ENCODE data around the gene CELF3. TPM values are rescaled to one million over a fixed set of nuclear protein-coding genes. Genes with fewer than 3 reads are reported as not detected.

Gene CELF3
- total RNA-seq, 2 experiments from 2014 or later: not detected

DNA sequence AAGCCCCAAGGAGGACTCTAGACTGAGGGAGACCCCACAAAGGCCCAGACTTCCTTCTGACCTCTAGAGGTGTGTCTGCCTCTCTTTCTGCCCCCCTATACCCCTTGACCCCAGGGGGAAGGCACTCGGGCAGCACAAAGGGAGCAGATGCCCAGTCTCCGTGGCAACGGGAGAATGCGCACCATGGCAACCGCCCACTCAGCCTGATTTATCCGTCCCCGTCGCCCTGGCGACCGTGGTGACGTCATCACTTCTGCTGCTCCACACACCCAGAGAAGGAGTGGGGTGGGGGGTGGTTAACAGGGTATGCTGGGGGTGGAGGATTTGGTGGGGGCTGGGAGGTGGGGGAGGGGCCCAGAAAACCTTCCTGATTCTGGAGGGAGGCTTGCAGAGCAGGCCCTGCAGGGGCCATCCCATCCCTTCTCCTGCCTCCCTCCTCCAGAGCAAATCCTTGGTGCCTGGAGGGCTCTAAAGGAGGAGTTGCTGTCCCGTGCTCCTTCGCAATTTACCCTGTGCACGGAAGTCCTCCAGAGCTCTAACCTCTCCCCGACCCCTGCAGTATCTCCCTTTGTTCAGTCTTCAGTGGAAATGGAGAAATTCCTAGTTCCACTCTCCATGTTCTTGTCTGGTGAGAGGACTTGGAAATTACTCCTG is 6.3 kb downstream of the CELF3 start:
- H3K27me3 Mint-ChIP-seq: peaks cover 6% of the 10 kb centered on the region
- no peaks in the 10 kb centered on the region for H3K4me1 Mint-ChIP-seq (ENCODE audit: low read depth)
- no peaks in the 10 kb centered on the region for H3K36me3 Mint-ChIP-seq (ENCODE audit: low read depth)
- ATAC-seq: peak; percentile 17
- intact Hi-C loops (cut with micrococcal nuclease): no loop called here
- CTCF ChIA-PET: no interaction called here
- H3K27ac Mint-ChIP-seq: no peak overlapping the region
- TF ChIP-seq, protein P1, sequence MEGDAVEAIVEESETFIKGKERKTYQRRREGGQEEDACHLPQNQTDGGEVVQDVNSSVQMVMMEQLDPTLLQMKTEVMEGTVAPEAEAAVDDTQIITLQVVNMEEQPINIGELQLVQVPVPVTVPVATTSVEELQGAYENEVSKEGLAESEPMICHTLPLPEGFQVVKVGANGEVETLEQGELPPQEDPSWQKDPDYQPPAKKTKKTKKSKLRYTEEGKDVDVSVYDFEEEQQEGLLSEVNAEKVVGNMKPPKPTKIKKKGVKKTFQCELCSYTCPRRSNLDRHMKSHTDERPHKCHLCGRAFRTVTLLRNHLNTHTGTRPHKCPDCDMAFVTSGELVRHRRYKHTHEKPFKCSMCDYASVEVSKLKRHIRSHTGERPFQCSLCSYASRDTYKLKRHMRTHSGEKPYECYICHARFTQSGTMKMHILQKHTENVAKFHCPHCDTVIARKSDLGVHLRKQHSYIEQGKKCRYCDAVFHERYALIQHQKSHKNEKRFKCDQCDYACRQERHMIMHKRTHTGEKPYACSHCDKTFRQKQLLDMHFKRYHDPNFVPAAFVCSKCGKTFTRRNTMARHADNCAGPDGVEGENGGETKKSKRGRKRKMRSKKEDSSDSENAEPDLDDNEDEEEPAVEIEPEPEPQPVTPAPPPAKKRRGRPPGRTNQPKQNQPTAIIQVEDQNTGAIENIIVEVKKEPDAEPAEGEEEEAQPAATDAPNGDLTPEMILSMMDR (IDR thresholded peaks at IDR 0.05): no peak
- H3K4me3 Mint-ChIP-seq: no peak overlapping the region
- POLR2A ChIA-PET: no interaction called here
- peak; percentile 59 for DNase-seq
- no peaks in the 10 kb centered on the region for H3K9me3 Mint-ChIP-seq

DNA sequence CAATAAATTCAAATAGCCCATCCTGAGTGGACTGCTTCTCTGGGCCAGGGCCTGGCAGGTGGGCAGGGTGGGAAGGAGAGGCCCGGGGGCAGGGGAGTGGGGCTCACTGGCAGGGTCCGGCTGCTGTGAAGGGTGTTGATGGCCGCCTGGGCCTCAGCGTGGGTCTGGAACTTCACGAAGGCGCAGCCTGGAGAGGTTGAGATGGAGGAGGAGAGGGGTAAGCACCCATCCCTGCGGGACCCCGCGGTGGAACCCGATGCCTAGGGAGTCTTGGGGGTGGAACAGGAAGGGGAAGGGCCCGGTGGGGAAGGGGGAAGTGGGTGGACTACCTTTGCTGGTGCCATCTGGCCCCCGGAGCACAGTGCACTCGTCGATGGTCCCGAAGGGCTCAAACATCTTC is 7.7 kb downstream of the CELF3 start:
- Mint-ChIP-seq H3K9me3 (no peaks in the 10 kb centered on the region), H3K27me3 (no peaks in the 10 kb centered on the region), H3K36me3 (ENCODE audit: low read depth) (no peaks in the 10 kb centered on the region), H3K27ac (no peak overlapping the region), H3K4me1 (ENCODE audit: low read depth) (no peaks in the 10 kb centered on the region), H3K4me3 (no peak overlapping the region)
- DNase-seq: no peak
- intact Hi-C loops (cut with micrococcal nuclease): no loop called here
- ChIA-PET POLR2A (interaction anchor here (0.9 kb wide), 1 partner anchor 49 kb away, joined by 3 read pairs; no protein-coding TSS in a partner anchor), CTCF (interaction anchor here (0.6 kb wide), 1 partner anchor 47 kb away, joined by 3 read pairs; no protein-coding TSS in a partner anchor)
- ATAC-seq: no peak
- TF ChIP-seq, protein P1 (IDR thresholded peaks at IDR 0.05): no peak

DNA sequence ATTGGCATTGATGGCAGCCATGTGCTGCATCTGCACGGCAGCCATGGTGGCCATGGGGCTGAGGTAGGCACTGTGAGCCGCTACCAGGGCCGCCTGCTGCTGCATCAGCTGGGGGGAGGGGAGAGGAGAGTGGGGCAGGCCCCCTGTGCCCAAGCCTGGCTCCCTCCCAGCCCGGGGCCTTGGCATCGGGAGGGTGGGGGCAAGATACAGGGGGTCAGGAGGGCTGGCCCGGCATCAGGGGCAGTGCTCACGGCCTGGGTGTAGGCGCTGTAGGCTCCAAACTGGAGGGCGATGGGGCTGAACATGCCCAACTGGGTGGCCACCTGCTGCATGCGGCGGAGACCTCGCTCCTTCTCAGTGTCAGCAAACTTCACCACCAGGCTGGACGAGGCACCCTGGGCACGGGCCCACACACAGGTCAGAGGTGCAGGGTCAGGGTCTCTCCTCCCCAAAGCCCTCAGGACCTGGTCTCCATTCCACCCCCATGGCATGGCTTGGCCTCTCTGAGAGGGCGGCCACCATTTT is 9.0 kb downstream of the CELF3 start:
- intact Hi-C loops (cut with micrococcal nuclease): no loop called here
- POLR2A ChIA-PET: interaction anchor here (0.6 kb wide), 1 partner anchor 195 kb away, joined by 3 read pairs; no protein-coding TSS in a partner anchor

DNA sequence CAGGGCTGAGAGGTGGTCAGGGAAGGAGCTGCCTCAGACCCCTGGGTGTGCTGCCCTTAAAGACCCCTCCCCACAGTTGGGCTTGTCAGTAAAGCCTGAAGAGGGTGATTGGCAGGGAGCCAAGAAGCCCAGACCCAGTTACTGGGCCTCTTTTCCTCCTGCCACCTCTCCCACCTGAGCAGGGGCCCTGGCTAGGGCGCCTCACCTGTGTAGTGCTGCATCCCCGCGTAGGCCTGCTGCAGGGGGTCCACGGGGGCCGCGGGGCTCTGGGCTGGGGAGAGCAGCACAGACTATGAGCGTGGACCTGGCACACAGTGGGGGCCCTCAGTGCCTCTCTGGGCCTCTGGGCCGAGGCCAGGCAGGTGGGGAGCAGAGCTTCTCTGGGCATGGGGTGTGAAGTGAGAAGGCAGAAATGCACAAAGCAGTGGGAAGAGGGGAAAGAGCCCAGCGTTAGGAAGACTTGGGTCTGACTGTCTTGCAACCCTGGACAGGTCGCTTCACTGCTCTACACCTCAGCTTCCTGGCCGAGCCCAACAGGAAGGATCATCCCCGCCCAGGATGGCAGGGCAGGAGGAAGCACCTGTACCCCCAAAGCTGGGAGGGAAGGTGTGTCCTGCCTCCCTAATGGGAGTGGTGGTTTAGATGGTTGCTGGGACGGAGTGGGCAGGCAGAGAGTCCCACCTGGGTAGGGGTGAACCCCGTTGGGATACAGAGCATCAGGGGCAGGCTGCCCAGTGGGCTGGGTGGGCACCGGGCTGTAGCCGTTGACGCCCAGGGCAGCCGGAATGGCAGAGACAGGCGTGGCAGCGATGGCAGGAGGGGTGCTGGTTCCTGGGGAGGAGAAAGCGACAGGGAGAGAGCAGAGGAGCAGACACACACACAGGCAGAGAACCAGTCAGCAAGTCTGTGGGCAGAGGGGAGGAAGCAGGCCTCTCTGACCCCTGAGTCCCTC is 9.9 kb downstream of the CELF3 start:
- Mint-ChIP-seq H3K27me3 (no peaks in the 10 kb centered on the region), H3K4me3 (no peak overlapping the region), H3K36me3 (ENCODE audit: low read depth) (no peaks in the 10 kb centered on the region), H3K27ac (no peak overlapping the region), H3K4me1 (ENCODE audit: low read depth) (no peaks in the 10 kb centered on the region), H3K9me3 (no peaks in the 10 kb centered on the region)
- ATAC-seq (no peak), DNase-seq (no peak)
- intact Hi-C loops (cut with micrococcal nuclease): no loop called here
- ChIA-PET CTCF (interaction anchor here (0.8 kb wide), 1 partner anchor 135 kb away, joined by 3 read pairs; no protein-coding TSS in a partner anchor), POLR2A (no interaction called here)
- TF ChIP-seq, protein P1 (IDR thresholded peaks at IDR 0.05): no peak

More for the DNA sequence above, 9.0 kb downstream of the CELF3 start:
- ATAC-seq (no peak), DNase-seq (no peak)
- Mint-ChIP-seq H3K4me1 (ENCODE audit: low read depth) (no peaks in the 10 kb centered on the region), H3K27me3 (no peaks in the 10 kb centered on the region), H3K4me3 (no peak overlapping the region), H3K36me3 (ENCODE audit: low read depth) (no peaks in the 10 kb centered on the region), H3K9me3 (no peaks in the 10 kb centered on the region), H3K27ac (no peak overlapping the region)
- CTCF ChIA-PET: no interaction called here
- TF ChIP-seq, protein P1 (IDR thresholded peaks at IDR 0.05): no peak
